ENCODE data around the gene HOXA6.

Gene HOXA6

GRCh38 chr7:27095897-27096767, 51.4 kb downstream of the HOXA6 start, which contains the start of gene HOXA1:
TSS of gene HOXA1 (minus strand) at chr7:27096000. CDS start at chr7:27095912, 88 bp downstream.
- ATAC-seq (ENCODE audit: insufficient read depth, low read depth) (no peak), DNase-seq (no peak)
- H3K27ac ChIP-seq (ENCODE audit: low read length), result no peak within 1 kb of the TSS
- H3K9me3 ChIP-seq (ENCODE audit: insufficient read depth, low read length, severe bottlenecking), result no peaks in the 10 kb centered on the region
- no peaks in the 10 kb centered on the region for H4K20me1 ChIP-seq (ENCODE audit: insufficient read depth, low read length)
- peaks cover 6% of the 10 kb centered on the region for H3K27me3 ChIP-seq (ENCODE audit: insufficient read depth, low read length, poor library complexity)
- H3K79me2 ChIP-seq (ENCODE audit: insufficient read depth, low read length), result no peaks in the 10 kb centered on the region
- TF ChIP-seq CTCF (IDR thresholded peaks at IDR 0.05; ENCODE audit: borderline replicate concordance, extremely low read depth, low read length, poor library complexity, severe bottlenecking) (no peak), EZH2 (IDR thresholded peaks at IDR 0.05; ENCODE audit: borderline replicate concordance, low read depth, low read length, severe bottlenecking) (no peak)
- no peaks in the 10 kb centered on the region for H3K36me3 ChIP-seq (ENCODE audit: insufficient read depth, low read length)
- H3K4me1 ChIP-seq (ENCODE audit: insufficient read depth, low read length), result no peaks in the 10 kb centered on the region
- no peak within 1 kb of the TSS for H2AFZ ChIP-seq (ENCODE audit: low read depth, low read length)
- H3K9ac ChIP-seq (ENCODE audit: low read depth, low read length), result no peak within 1 kb of the TSS
- H3K4me2 ChIP-seq (ENCODE audit: insufficient read depth, low read length), result no peak within 1 kb of the TSS
- no peak within 1 kb of the TSS for H3K4me3 ChIP-seq (ENCODE audit: low read depth in 1 of 2, low read length in 2 of 2)

Data from DND-41 (cell line).